ENCODE data around the gene MAP7.

GRCh38 chr6:136309171-136309570 is 241.1 kb downstream of the MAP7 start:
- no peak for TF ChIP-seq CTCF (IDR thresholded peaks at IDR 0.05; ENCODE audit: low read depth, low read length)
- TF ChIP-seq POLR2A (IDR thresholded peaks at IDR 0.05; ENCODE audit: extremely low read depth, insufficient read length), result no peak
- TF ChIP-seq MYC (IDR thresholded peaks at IDR 0.05; ENCODE audit: low read depth, low read length), result no peak

Measured in NB4 (cell line).